Astrocyte of the spinal cord (primary cell): ENCODE results near the gene BCL2.
"Not testable (repeated sequence)": the region's sequence is repeated elsewhere in the genome, so short reads cannot be mapped to it uniquely, and the experiment has no call there.

Source experiments
- DNase-seq: peaks from one replicate; pipeline ENCODE4 v3.0.0; 2011; ENCODE audit warnings: low read depth, low spot score
- H3K4me3 ChIP-seq: 2 replicates; pipeline ENCODE4 v1.5.1; 2011; ENCODE audit warnings: low read depth, mild to moderate bottlenecking, low read length, moderate library complexity
- in situ Hi-C: cut with HindIII; loops from 2 replicates; pipeline ENCODE4 v1.10.0; 2017; ENCODE audit warnings: low sequenced_read_pairs
- TF ChIP-seq, protein P1 (sequence below): IDR thresholded peaks from 2 replicates; pipeline ENCODE4 v1.5.1; 2012; ENCODE audit warnings: low read depth, mild to moderate bottlenecking, low read length, inconsistent platforms

Gene BCL2

DNA sequence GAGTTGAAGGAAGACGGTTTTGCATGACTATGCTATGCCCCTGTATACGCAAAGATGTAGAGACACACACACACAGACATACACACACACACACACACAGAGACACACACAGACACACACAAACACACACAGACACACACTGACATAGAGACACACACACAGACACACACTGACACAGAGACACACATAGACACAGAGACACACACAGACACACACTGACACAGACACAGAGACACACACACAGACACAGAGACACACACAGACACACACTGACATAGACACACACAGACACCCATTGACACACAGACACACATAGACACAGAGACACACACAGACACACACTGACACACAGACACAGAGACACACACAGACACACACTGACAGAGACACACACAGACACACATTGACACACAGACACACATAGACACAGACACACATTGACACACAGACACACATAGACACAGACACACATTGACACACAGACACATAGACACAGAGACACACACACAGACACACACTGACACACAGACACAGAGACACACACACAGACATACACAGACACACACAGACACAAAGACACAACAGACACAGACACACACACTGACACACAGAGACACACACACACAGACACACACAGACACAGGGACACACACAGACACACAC is 121.3 kb downstream of the BCL2 start:
- TF ChIP-seq, protein P1, sequence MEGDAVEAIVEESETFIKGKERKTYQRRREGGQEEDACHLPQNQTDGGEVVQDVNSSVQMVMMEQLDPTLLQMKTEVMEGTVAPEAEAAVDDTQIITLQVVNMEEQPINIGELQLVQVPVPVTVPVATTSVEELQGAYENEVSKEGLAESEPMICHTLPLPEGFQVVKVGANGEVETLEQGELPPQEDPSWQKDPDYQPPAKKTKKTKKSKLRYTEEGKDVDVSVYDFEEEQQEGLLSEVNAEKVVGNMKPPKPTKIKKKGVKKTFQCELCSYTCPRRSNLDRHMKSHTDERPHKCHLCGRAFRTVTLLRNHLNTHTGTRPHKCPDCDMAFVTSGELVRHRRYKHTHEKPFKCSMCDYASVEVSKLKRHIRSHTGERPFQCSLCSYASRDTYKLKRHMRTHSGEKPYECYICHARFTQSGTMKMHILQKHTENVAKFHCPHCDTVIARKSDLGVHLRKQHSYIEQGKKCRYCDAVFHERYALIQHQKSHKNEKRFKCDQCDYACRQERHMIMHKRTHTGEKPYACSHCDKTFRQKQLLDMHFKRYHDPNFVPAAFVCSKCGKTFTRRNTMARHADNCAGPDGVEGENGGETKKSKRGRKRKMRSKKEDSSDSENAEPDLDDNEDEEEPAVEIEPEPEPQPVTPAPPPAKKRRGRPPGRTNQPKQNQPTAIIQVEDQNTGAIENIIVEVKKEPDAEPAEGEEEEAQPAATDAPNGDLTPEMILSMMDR, result no peak
- no peak overlapping the region for H3K4me3 ChIP-seq
- DNase-seq, result no peak
- in situ Hi-C loops, result no loop called here

DNA sequence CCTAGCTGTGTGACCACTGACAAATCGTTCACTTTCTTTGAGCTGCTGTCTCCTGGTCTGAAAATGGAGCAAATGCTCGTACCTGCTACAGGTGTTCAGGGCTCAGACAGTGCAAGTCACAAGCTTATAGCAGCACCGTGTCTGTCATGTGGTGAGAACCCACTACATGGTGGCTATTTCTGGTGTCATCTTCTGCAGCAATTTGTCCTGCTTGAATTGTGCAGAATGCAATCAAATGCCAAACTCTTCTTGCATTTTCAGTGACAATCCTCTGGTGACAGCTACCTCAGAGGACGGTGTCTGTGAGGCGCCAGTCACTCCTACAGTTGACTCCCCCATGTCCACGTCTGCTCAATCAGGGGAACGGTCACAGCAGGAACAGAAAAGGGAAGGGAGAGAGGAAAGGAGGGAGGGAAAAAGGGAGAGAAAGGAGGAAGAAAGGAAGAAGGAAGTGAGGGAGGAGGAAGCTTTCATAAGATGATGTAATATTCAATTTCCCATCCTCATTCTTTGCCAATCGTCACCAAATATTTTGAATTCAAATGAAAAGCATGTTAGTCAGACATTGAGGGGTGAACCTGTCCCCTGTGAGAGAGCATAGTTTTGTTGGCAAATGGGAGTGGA is 122.2 kb downstream of the BCL2 start:
- in situ Hi-C loops, result no loop called here
- no peak for DNase-seq
- no peak overlapping the region for H3K4me3 ChIP-seq
- TF ChIP-seq, protein P1, result no peak

DNA sequence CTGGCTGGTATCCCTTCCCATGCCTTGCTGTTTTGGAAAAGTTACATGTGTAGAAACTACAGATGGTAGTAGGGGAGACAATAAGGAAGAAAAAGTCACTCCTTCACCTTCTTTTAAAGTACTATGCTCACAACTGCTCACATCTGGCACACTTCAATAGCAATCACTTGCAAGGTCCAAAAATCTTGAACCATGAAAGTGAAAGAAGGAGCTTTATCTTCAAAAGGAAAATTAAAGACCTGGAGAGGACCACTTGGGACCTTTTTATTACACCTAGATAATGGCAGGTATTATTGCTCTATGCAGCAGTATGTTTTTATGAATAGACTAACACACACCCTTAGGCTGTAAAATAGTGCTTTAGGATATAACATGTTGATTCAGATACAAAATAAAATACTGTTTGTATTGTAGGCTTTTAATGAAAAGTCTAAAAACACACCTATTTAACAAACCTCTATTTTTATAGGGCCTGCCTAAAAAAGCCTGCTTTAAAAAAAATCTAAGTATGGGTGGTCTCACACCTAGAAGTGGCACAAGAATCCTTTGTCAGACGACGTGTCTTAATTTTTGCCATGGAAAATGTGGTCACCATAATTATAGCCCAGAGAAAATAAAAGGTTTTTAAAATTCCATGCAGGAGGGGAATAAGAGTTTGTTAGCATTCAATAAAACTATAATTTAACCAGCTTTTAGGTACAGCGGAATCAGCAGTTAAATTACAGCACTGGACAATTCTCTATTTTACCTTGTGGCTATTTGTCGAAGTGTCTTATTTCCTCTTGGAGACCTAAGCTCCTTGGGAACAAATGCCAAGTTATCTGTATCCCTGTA is 124.0 kb downstream of the BCL2 start:
- in situ Hi-C loops, result no loop called here
- no peak for DNase-seq
- no peak overlapping the region for H3K4me3 ChIP-seq
- TF ChIP-seq, protein P1, result no peak

DNA sequence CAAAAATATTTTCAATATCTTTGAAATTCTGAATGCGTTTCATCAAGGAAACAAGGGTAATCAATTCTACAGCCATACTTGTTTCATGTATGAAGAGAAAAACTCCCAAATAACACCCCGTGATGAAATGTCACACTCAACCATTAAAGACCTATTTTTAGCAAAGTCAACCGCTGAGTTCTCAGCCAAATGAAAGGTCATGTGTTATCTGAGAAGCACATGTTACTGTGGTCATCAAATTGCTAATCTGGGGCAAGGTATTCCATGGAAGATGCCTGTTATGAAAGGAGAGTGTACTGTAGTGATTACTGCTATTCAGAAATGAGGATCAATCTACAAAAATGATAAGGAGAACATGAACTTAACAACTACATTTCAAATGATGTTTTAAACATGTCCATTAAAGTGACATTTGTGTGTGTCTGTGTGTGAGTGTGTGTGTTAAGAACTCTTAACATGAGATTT is 126.7 kb downstream of the BCL2 start:
- TF ChIP-seq, protein P1, result no peak
- no peak for DNase-seq
- H3K4me3 ChIP-seq, result no peak overlapping the region
- in situ Hi-C loops, result no loop called here

DNA sequence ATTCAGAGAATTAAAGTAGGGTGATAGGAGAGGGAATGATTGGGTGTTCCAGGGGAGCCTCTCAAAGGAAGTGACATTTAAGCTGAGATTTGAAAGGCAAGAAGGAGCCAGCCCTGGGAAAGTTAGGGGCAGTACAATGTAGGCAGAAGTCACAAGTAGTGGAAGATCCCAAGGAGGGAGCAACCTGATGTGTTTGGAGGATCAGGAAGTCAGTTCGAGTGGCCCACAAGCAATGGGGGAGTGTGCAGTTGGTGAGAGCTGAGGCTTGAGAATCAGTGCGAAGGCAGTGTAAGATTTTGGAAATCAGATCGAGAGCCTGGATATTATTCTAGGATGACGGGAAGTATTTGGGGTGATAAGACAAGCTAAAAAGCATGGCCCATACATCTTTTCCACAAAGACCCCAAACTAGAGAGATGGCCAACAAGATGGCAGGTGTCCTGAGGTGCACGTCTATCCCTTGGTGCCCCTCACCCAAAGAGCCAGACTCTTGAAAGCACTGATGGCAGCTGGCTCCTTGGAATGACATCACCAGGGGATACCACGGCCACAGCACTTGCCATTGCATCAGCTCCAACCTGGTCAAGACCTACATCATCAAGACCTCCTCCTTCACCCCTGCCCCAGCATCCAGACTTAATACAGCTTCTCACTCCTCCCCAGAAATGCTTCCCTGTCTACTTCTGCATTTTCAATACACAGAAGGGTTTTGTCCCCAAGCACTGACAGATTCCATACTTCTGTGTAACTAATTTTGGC is 127.3 kb downstream of the BCL2 start:
- DNase-seq, result no peak
- no peak overlapping the region for H3K4me3 ChIP-seq
- TF ChIP-seq, protein P1, result no peak
- in situ Hi-C loops, result no loop called here

DNA sequence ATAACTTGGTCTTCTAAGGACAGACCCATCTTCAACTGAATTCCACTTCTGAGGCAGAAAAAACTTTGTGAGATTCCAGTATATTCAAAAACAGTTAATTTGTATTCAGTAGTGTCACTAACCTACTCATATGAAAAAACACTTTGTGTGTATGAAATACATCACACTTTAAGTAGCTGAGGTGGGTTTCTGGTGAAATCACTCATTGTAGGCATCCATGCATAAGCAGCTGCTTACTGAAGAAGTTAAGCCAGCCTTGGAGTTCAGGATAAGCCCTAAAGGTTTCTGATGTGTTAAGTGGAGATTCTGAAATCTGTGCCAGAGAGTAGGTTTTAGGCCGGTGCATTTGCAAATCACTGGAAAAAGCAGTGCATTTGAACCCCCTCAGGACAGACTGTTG is 128.2 kb downstream of the BCL2 start:
- no peak for DNase-seq
- TF ChIP-seq, protein P1, result no peak
- in situ Hi-C loops, result no loop called here
- H3K4me3 ChIP-seq, result no peak overlapping the region

DNA sequence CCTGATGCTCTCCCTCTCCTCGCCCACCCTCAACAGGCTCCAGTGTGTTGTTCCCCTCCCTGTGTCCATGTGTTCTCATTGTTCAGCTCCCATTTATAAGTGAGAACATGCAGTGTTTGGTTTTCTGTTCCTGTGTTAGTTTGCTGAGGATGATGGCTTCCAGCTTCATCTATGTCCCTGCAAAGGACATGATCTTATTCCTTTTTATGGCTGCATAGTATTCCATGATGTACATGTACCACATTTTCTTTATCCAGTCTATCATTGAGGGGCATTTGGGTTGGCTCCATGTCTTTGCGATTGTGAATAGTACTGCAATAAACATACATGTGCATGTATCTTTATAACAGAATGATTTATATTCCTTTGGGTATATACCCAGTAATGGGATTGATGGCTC is 128.7 kb downstream of the BCL2 start:
- H3K4me3 ChIP-seq, in situ Hi-C loops: not testable (repeated sequence)

More for the DNA sequence above, 128.7 kb downstream of the BCL2 start:
- not testable (repeated sequence) for DNase-seq
